Vagina (tissue), 2 donors: Measurements from ENCODE around the gene SERPINH1. TPM values are rescaled to one million over a fixed set of nuclear protein-coding genes. Genes with fewer than 3 reads are reported as not detected.

ENCODE experiments used
- DNase-seq, 2 donors: peaks; one replicate each; pipeline ENCODE4 v3.0.0-alpha.2; 2017; ENCODE audit errors: extremely low spot score in 2 of 2
- H3K27ac ChIP-seq: fragments of 200-600 bp; sonication (generic); one replicate; pipeline ENCODE4 v1.5.1; 2019
- H3K27me3 ChIP-seq: fragments of 200-600 bp; sonication (generic); one replicate; pipeline ENCODE4 v1.5.1; 2019
- H3K36me3 ChIP-seq, 2 donors: fragments of 200-600 bp; sonication (generic); one replicate each; pipeline ENCODE4 v1.5.1; 2017 to 2019
- H3K4me1 ChIP-seq: fragments of 200-600 bp; sonication (generic); one replicate; pipeline ENCODE4 v1.5.1; 2019
- H3K4me3 ChIP-seq, 2 donors: fragments of 200-600 bp; sonication (generic); 1 replicate in 1 of 2; 2 replicates in 1 of 2; pipeline ENCODE4 v1.5.1; 2016 to 2019
- H3K9me3 ChIP-seq: fragments of 200-600 bp; sonication (generic); one replicate; pipeline ENCODE4 v1.5.1; 2019
- CTCF ChIP-seq, 3 experiments: fragments of 450-650 bp in 2 of 3; fragments of 200-600 bp in 1 of 3; sonication (generic) in 1 of 3; IDR thresholded peaks; one replicate each; pipeline ENCODE4 v1.5.1; 2017 to 2019; ENCODE audit warnings: antibody characterized with exemption in 3 of 3, mild to moderate bottlenecking in 2 of 3, moderate library complexity in 2 of 3
- POLR2A ChIP-seq, 2 donors: fragments of 450-650 bp; IDR thresholded peaks; one replicate each; pipeline ENCODE4 v1.6.1; 2017; ENCODE audit warnings: antibody characterized with exemption in 2 of 2, mild to moderate bottlenecking in 2 of 2, moderate library complexity in 2 of 2
- POLR2AphosphoS5 ChIP-seq, 2 donors: sonication (generic); formaldehyde crosslinking; IDR thresholded peaks; one replicate each; pipeline ENCODE4 v1.9.0; 2017; ENCODE audit warnings: antibody characterized with exemption in 2 of 2, mild to moderate bottlenecking in 2 of 2, low read depth in 1 of 2; ENCODE audit not compliant: insufficient read depth in 1 of 2
- intact Hi-C: fragments of 100-400 bp; cut with DNase I; formaldehyde crosslinking; loops from one replicate; pipeline ENCODE4 v1.15.1; 2023
- total RNA-seq: library from RNA; depleted of rRNA; stranded (reverse); fragments of >200 nt; gene quantifications from one replicate; pipeline ENCODE4 v1.2.3, GENCODE V29; 2016

SERPINH1 gene
- total RNA-seq, 1 donor from 2014 or later, result 257 TPM

GRCh38 chr11:75556275-75556674, 5.8 kb upstream of the SERPINH1 start:
- H3K4me3 ChIP-seq, result no peak overlapping the region
- peak overlapping the region; percentile 84 for H3K27ac ChIP-seq
- intact Hi-C loops, result loop anchor here (10.0 kb wide), 1 partner anchor 109 kb away; the partner anchor contains the start of gene MAP6
- no peak for DNase-seq
- H3K27me3 ChIP-seq, result no peaks in the 10 kb centered on the region
- peaks cover 65% of the 10 kb centered on the region for H3K4me1 ChIP-seq
- H3K36me3 ChIP-seq, result no peaks in the 10 kb centered on the region
- TF ChIP-seq CTCF (IDR thresholded peaks at IDR 0.05) (no peak), POLR2A (IDR thresholded peaks at IDR 0.05) (no peak), POLR2AphosphoS5 (IDR thresholded peaks at IDR 0.05; ENCODE audit: insufficient read depth in 1 of 2, low read depth in 1 of 2) (no peak)
- no peaks in the 10 kb centered on the region for H3K9me3 ChIP-seq

- Histone ChIP-seq H3K27me3 (no peaks in the 10 kb centered on the region), H3K4me3 (peak overlapping the region; percentile 10 to 41), H3K4me1 (peaks cover 71% of the 10 kb centered on the region), H3K36me3 (no peaks in the 10 kb centered on the region), H3K27ac (peak overlapping the region; percentile 99), H3K9me3 (no peaks in the 10 kb centered on the region)
- TF ChIP-seq POLR2AphosphoS5 (IDR thresholded peaks at IDR 0.05; ENCODE audit: insufficient read depth in 1 of 2, low read depth in 1 of 2), result peak; percentile 77 to 79
- TF ChIP-seq POLR2A (IDR thresholded peaks at IDR 0.05), result no peak
- no peak for TF ChIP-seq CTCF (IDR thresholded peaks at IDR 0.05)
- no peak for DNase-seq
- intact Hi-C loops, result loop anchor here (10.0 kb wide), 1 partner anchor 107 kb away; the partner anchor contains the start of gene MAP6
Measured at GRCh38 chr11:75557666-75558494, 4.2 kb upstream of the SERPINH1 start.

GRCh38 chr11:75558939-75559843, 2.9 kb upstream of the SERPINH1 start:
- H3K4me3 ChIP-seq, result peak overlapping the region; percentile 10 to 41
- peaks cover 76% of the 10 kb centered on the region for H3K4me1 ChIP-seq
- H3K27me3 ChIP-seq, result no peaks in the 10 kb centered on the region
- no peaks in the 10 kb centered on the region for H3K36me3 ChIP-seq
- H3K27ac ChIP-seq, result peak overlapping the region; percentile 99
- intact Hi-C loops, result loop anchor here (10.0 kb wide), 1 partner anchor 106 kb away; the partner anchor contains the start of gene MAP6
- no peaks in the 10 kb centered on the region for H3K9me3 ChIP-seq
- no peak for DNase-seq
- TF ChIP-seq POLR2AphosphoS5 (IDR thresholded peaks at IDR 0.05; ENCODE audit: insufficient read depth in 1 of 2, low read depth in 1 of 2), result peak; percentile 36 to 94
- TF ChIP-seq POLR2A (IDR thresholded peaks at IDR 0.05), result no peak
- TF ChIP-seq CTCF (IDR thresholded peaks at IDR 0.05), result no peak

- Histone ChIP-seq H3K4me1 (peaks cover 80% of the 10 kb centered on the region), H3K36me3 (no peaks in the 10 kb centered on the region), H3K27me3 (no peaks in the 10 kb centered on the region), H3K4me3 (no peak overlapping the region), H3K27ac (peak overlapping the region; percentile 99), H3K9me3 (no peaks in the 10 kb centered on the region)
- intact Hi-C loops, result no loop called here
- TF ChIP-seq POLR2AphosphoS5 (IDR thresholded peaks at IDR 0.05; ENCODE audit: insufficient read depth in 1 of 2, low read depth in 1 of 2) (no peak), CTCF (IDR thresholded peaks at IDR 0.05) (no peak), POLR2A (IDR thresholded peaks at IDR 0.05) (no peak)
- no peak for DNase-seq
Measured at GRCh38 chr11:75560644-75561043, 1.4 kb upstream of the SERPINH1 start.
